Thyroid gland (tissue), 4 donors: Measurements from ENCODE around the gene SUN2. TPM values are rescaled to one million over a fixed set of nuclear protein-coding genes. Genes with fewer than 3 reads are reported as not detected.

Experiments used
- DNase-seq, 2 donors: peaks; one replicate each; pipeline ENCODE4 v3.0.0-alpha.2; 2019
- H3K27ac ChIP-seq, 3 donors: fragments of 200-600 bp; sonication (generic); 1 replicate in 2 of 3; 2 replicates in 1 of 3; pipeline ENCODE4 v1.5.1; 2016 to 2019; ENCODE audit warnings: mild to moderate bottlenecking in 1 of 3, moderate library complexity in 1 of 3
- H3K27me3 ChIP-seq: fragments of 200-600 bp; sonication (generic); one replicate; pipeline ENCODE4 v1.5.1; 2019
- H3K36me3 ChIP-seq, 2 donors: fragments of 200-600 bp; sonication (generic); one replicate each; pipeline ENCODE4 v1.5.1; 2016 to 2019
- H3K4me1 ChIP-seq, 2 donors: fragments of 200-600 bp; sonication (generic); one replicate each; pipeline ENCODE4 v1.5.1; 2017 to 2019
- H3K4me3 ChIP-seq, 3 donors: fragments of 200-600 bp; sonication (generic); replicated peaks in 1 of 3; 1 replicate in 2 of 3; 2 replicates in 1 of 3; pipeline ENCODE4 v1.5.1; 2016; ENCODE audit warnings: mild to moderate bottlenecking in 1 of 3
- H3K9me3 ChIP-seq: fragments of 200-600 bp; sonication (generic); one replicate; pipeline ENCODE4 v1.5.1; 2017
- CTCF ChIP-seq, 6 experiments: fragments of 200-600 bp in 3 of 6; fragments of 450-650 bp in 3 of 6; sonication (generic) in 3 of 6; IDR thresholded peaks; one replicate each; pipeline ENCODE4 v1.5.1; 2016 to 2019; ENCODE audit warnings: antibody characterized with exemption in 6 of 6, mild to moderate bottlenecking in 2 of 6, inconsistent platforms in 1 of 6, moderate library complexity in 1 of 6
- POLR2A ChIP-seq, 2 donors: fragments of 450-650 bp; IDR thresholded peaks; one replicate each; pipeline ENCODE4 v1.6.1; 2017; ENCODE audit warnings: antibody characterized with exemption in 2 of 2, mild to moderate bottlenecking in 2 of 2, moderate library complexity in 1 of 2
- WGBS, 2 donors: methylation state at CpG; one replicate each; pipeline ENCODE4 v1.1.5; 2017; 5-methylcytosine and 5-hydroxymethylcytosine counted together
- intact Hi-C: fragments of 100-400 bp; cut with DNase I; formaldehyde crosslinking; loops from one replicate; pipeline ENCODE4 v1.15.1; 2023
- total RNA-seq, 4 donors: library from RNA; depleted of rRNA; stranded (reverse); fragments of >200 nt; gene quantifications; one replicate each; pipeline ENCODE4 v1.2.3, GENCODE V29; 2016

Gene SUN2
- total RNA-seq, 4 donors from 2014 or later: 137 to 356 (median 153) TPM

GRCh38 chr22:38696606-38697424 is 59.0 kb downstream of the SUN2 start:
- 29 to 36% methylated on average over 3 of the region's 3 CpGs for WGBS, 2 donors
- TF ChIP-seq POLR2A (IDR thresholded peaks at IDR 0.05) (no peak), CTCF (IDR thresholded peaks at IDR 0.05) (no peak)
- no peaks in the 10 kb centered on the region for H3K9me3 ChIP-seq
- DNase-seq: peak; percentile 65 to 66
- peaks cover 49 to 50% of the 10 kb centered on the region in 2 donors for H3K4me1 ChIP-seq
- intact Hi-C loops: no loop called here
- no peak overlapping the region for H3K4me3 ChIP-seq
- no peaks in the 10 kb centered on the region for H3K36me3 ChIP-seq
- H3K27me3 ChIP-seq: no peaks in the 10 kb centered on the region
- peak overlapping the region; percentile 56 to 99 (median 98) for H3K27ac ChIP-seq

GRCh38 chr22:38694940-38695339 is 60.9 kb downstream of the SUN2 start:
- H3K4me1 ChIP-seq: peaks cover 43 to 46% of the 10 kb centered on the region in 2 donors
- WGBS, 2 donors: 76 to 85% methylated on average over 3 of the region's 3 CpGs
- peak overlapping the region in 1 of 3 donors; percentile 99 for H3K27ac ChIP-seq
- DNase-seq: no peak
- no peaks in the 10 kb centered on the region for H3K27me3 ChIP-seq
- no peaks in the 10 kb centered on the region for H3K9me3 ChIP-seq
- TF ChIP-seq CTCF (IDR thresholded peaks at IDR 0.05) (no peak), POLR2A (IDR thresholded peaks at IDR 0.05) (no peak)
- intact Hi-C loops: no loop called here
- no peaks in the 10 kb centered on the region for H3K36me3 ChIP-seq
- no peak overlapping the region for H3K4me3 ChIP-seq

- H3K4me3 ChIP-seq: no peak overlapping the region
- H3K36me3 ChIP-seq: peaks cover 0 to 6% of the 10 kb centered on the region in 2 donors
- no peak for DNase-seq
- no peaks in the 10 kb centered on the region for H3K27me3 ChIP-seq
- H3K4me1 ChIP-seq: peaks cover 34 to 38% of the 10 kb centered on the region in 2 donors
- no peaks in the 10 kb centered on the region for H3K9me3 ChIP-seq
- intact Hi-C loops: no loop called here
- TF ChIP-seq POLR2A (IDR thresholded peaks at IDR 0.05) (no peak), CTCF (IDR thresholded peaks at IDR 0.05) (no peak)
- WGBS, 2 donors: 86 to 91% methylated on average over 2 of the region's 2 CpGs
- H3K27ac ChIP-seq: no peak overlapping the region
Observed at GRCh38 chr22:38694049-38694448, 61.7 kb downstream of the SUN2 start.

- peaks cover 31 to 44% of the 10 kb centered on the region in 2 donors for H3K36me3 ChIP-seq
Observed at GRCh38 chr22:38689651-38690050, 66.1 kb downstream of the SUN2 start.

More at GRCh38 chr22:38689651-38690050, 66.1 kb downstream of the SUN2 start:
- H3K4me3 ChIP-seq: no peak overlapping the region
- TF ChIP-seq CTCF (IDR thresholded peaks at IDR 0.05) (no peak), POLR2A (IDR thresholded peaks at IDR 0.05) (no peak)
- no peaks in the 10 kb centered on the region for H3K4me1 ChIP-seq
- H3K27me3 ChIP-seq: no peaks in the 10 kb centered on the region
- no peak for DNase-seq
- no peaks in the 10 kb centered on the region for H3K9me3 ChIP-seq
- no peak overlapping the region for H3K27ac ChIP-seq
- WGBS, 2 donors: 70 to 73% methylated on average over 1 of the region's 1 CpG
- intact Hi-C loops: no loop called here
